NCI-H446 treated with DMSO at 0.1 percent for 48 hours (cell line): ENCODE data around the gene KCTD7.
"Not testable (repeated sequence)": the region's sequence is repeated elsewhere in the genome, so short reads cannot be mapped to it uniquely, and the experiment has no call there.

ENCODE experiments used
- DNase-seq: peaks from one replicate; lab custom pipeline; 2025; lab: John Stamatoyannopoulos, UW

The KCTD7 gene

GRCh38 chr7:66617295-66617694 lies 11.4 kb upstream of the KCTD7 start:
- no peak for DNase-seq

- not testable (repeated sequence) for DNase-seq
Observed at GRCh38 chr7:66619341-66619948, 9.2 kb upstream of the KCTD7 start.

GRCh38 chr7:66626331-66626934 lies 2.2 kb upstream of the KCTD7 start:
- no peak for DNase-seq

DNA sequence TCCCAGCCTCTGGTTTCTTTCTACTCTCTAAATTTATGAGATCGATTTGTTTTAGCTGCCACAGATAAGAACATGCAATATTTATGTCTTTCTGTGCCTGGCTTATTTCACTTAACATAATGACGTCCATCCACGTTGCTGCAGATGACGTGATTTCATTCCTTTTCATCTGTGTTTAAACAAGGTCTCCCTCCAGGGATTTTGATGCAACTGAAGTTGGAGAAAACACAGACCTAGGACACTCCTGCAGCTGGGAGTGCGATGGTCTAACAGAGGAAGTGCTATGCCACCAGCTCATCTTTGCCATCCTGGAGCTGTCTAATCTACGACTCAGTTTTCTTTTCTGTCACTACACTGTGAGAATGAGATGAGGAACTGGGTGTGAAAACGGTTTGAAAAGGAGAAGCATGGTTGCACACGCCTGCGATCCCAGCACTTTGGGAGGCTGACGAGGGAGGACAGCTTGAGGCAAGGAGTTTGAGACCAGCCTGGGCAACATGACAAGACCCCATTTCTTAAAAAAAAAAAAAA lies 1.5 kb upstream of the KCTD7 start:
- no peak for DNase-seq

DNA sequence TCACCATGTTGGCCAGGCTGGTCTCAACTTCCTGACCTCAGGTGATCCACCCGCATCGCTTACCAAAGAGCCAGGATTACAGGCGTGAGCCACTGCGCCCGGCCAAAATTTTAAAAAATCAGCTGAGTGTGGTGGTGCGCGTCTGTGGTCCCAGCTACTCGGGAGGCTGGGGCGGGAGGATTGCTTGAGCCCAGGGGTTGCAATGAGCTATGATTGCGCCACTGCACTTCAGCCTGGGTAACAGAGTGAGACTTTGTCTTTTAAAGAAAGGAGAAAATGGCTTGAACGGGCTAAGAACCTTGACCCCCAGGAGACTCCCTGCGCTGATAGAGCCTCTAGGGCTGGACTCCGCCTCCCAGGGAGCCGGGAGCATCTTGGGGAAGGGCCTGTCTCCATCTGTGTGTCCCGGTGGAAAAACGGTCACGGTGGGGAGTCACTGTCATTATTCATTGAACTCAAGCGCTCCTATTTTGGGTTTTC lies 760 bp upstream of the KCTD7 start:
- no peak for DNase-seq

DNA sequence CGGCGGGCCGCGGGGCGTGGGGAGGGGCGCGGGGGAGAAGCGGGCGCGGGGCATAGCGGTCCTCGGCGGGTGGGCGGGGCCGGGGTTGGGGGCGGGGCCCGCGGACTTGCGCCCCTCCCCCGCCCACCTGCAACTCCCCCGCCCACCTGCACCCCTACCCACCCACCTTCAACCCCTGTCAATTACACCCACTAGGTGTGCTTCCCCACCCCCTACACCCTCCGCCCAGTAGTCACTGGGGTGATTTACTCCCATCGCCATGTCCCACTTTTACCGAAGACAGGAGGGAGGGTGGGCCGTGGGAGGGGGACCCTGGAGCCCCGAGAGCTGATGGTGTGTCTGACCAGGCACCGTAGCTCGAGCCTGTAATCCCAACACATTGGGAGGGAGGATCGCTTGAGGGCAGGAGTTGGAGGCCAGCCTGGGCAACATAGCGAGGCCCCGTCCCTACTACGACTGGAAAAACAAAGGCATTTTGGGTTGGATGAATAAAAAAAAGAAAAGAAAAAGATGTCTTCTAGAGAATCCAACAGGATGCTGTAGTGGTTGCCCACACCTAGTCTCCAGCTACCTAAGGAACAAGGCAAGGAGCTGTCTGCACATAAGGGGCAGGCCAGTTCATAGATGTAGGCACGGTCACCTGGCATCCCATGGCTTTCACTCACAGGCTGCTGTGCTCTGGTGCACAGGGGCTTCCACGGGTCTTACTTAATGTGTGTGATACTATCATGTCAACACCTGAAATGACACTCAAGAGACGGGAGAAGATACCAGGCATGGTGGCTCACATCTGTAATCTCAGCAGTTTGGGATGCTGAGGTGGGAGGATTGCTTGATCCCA lies 761 bp downstream of the KCTD7 start:
- no peak for DNase-seq

DNA sequence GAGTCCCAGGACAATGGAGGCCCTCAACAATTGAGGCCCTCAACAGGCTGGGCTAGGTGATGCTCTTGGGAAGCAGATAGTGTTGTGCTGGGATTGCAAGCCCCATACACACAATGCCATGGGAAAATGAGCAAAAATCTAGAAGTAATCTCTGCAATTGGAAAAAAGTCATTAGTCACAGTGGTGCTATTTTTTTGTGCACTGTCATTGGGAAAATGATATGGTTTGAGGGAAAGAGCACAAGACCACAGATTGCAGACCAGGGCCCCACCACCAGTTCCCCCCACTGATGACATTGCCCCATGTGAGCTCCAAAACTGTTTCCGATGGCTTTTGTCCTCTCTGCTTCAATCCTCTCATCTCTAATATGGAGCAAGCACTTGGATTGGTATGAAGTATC lies 1.9 kb downstream of the KCTD7 start:
- no peak for DNase-seq

DNA sequence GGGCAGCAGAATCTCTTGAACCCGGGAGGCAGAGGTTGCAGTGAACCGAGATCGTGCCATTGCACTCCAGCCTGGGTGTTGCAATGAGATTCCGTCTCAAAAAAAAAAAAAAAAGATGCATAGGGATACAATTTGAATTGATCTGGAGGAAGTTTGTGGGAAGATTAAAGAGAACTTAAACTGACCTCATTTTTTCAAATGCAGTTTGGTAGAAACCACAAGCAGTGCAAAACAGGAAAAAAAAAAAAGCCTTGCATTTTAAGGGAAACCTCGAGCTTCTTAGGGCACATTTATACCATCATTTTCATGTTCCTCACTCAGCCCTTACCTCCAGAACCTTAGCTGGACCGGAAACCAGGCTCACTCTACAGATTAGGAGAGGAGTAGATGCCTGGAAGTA lies 2.8 kb downstream of the KCTD7 start:
- no peak for DNase-seq

DNA sequence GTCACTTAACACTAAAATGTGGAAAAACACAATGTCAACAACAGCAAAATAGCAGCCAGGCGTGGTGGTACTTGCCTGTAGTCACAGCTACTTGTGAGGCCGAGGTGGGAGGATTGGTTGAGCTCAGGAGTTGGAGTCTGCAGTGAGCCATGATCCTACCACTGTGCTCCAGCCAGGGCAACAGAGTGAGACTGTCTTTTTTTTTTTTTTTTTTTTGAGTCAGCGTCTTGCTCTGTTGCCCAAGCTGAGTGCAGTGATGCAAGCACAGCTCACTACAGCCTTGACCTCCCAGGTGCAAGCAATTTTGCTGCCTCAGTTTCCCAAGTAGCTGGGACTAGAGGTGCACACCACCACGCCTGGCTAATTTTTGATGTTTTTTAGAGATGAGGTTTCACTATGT lies 6.1 kb downstream of the KCTD7 start:
- no peak for DNase-seq

DNA sequence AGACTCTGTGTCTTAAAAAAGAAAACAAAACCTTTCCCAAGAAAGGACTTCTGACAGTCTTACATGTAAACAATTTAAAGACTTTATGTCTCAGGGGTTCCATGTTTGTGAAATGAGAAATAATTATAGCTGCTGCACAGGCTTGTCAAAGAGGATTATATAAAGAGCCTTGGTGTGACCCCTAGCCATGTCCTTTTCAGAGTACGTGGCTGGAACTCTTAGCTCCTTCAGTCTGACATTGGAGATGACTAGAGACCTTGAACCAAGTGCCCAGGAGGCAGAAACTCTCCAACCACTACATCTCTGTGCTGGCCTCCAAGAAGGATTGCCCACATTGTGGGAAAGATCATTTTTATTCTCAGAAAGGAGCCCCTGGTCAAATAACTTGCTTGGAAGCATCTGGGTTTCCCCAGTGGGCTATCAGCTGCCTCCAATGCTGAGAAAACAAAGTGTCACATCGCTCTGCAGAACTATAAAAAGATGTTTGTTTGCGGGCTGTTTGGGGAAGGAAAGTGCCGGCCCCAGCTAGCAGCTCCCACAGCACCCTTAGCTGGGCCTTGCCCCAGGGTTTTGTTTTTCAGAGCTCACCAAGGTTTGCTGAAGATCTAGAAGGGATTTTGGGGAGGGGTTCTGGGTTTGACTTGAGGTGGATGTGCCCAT lies 6.8 kb downstream of the KCTD7 start:
- not testable (repeated sequence) for DNase-seq

DNA sequence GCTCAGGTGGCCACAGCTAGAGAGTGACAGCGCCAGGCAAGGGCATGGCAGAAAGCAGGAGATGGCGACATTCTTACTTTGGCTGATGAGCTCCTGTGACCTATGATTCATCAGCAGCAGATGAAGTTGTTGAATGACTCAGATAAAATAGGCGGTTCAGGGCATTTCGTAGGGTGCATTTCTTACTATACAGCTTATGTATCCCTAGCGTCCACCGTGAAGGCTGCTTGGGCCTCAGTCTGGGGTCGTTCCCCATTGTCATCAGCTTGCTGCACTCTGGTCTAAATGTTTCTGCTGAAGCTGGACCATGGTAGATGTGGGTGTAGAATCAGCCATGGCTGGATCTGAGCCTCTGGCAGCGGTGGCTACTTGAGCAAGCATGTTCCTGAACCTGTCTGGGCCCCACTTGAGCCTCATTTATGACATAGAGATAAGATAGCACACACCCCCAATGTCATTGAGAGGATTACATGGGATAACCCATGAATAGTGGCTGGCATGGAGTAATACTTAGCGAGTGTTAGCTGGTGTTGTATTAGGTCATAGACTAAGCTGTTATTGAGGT lies 7.4 kb downstream of the KCTD7 start:
- not testable (repeated sequence) for DNase-seq

DNA sequence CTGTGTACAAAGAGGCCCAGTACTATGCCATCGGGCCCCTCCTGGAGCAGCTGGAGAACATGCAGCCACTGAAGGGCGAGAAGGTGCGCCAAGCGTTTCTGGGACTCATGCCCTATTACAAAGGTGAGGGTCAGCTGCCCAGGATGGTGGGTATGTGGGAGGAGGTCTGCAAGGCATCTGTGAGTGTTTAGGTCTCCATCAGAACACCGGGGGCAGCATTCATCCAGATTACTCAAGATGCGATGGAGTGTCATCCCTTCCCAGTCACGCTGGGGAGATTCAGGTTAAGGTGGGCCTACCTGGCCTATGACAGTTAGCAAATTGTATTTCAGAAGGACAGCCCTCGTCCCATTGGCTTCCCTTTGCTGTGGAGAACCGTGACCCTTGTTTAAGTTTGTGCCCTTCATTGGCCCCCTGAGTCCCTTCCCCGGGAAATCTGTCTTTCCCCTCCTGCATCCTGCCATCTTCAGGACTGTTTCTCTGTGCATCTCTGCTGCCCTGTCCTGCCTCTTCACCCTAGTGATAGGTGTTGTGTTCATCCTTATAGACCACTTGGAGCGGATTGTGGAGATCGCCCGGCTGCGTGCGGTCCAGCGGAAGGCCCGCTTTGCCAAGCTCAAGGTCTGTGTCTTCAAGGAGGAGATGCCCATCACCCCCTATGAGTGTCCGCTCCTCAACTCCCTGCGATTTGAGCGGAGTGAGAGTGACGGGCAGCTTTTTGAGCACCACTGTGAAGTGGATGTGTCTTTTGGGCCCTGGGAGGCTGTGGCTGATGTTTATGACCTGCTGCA lies 9.8 kb downstream of the KCTD7 start:
- no peak for DNase-seq

DNA sequence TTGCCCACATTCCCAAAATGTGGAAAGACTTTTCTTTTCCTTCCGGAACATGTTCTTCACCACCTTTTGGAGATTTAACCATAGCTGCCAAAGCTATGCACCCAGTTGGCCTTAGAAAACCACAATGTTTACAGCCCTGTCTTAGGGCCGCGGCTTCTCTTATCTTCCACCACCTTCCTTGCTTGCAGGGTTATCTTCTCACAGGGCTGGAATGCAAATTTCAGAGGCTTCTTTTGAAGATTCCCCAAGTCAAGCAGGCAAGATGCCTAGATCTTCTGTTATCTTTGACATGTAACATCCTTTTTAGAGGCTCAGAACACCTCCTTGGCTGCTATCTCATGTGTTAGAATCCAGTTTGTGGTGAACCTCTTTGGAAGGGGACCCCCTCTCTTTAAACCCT lies 11.1 kb downstream of the KCTD7 start:
- DNase-seq, result no peak

GRCh38 chr7:66640802-66641525 lies 12.3 kb downstream of the KCTD7 start:
- no peak for DNase-seq

- DNase-seq, result no peak
Observed at GRCh38 chr7:66641526-66641871, 12.8 kb downstream of the KCTD7 start.

GRCh38 chr7:66642186-66642585 lies 13.5 kb downstream of the KCTD7 start:
- DNase-seq, result no peak

GRCh38 chr7:66642932-66643331 lies 14.3 kb downstream of the KCTD7 start:
- DNase-seq, result no peak

DNA sequence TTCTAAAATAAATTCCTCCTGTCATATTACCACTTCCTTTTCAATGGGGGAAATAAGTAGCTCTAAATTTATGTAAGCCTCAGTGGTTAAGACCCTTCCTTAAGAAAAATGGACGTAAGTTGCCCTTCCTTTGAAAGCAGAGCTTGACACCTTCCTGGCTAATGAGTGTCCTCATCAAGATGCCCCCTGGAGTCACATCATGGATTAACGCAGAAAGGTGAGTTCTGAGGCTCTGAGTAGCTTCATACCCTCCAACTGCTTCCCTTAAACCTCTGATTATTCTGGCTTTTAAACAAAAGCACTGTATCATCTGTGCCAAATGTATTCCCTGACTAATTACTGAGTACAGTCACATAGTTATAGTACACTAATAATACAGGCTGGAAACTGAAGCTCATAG lies 14.7 kb downstream of the KCTD7 start:
- DNase-seq, result no peak

DNA sequence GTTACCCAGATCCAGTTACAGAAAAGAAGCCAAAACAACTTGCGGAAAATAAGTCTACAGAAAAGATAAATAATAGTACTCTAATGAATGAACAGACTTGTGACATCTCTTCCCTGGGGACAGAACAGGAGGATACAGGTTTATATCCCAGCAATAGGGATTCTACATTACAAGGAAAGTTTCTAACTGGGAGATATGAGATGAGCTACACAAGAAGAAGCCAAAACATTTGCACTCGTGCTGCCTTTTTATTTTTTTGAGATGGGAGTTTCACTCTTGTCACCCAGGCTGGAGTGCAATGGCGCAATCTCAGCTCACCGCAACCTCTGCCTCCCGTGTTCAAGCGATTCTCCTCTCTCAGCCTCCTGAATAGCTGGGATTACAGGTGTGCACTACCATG lies 22.3 kb downstream of the KCTD7 start:
- not testable (repeated sequence) for DNase-seq

GRCh38 chr7:66653719-66654274 lies 25.1 kb downstream of the KCTD7 start:
- DNase-seq, result not testable (repeated sequence)
